GM06990 (cell line): ENCODE results near the gene PRKAG3.

ENCODE experiments used
- DNase-seq: peaks from one replicate; pipeline ENCODE4 v3.0.0-alpha.2; 2011; ENCODE audit not compliant: insufficient read length; ENCODE audit errors: extremely low read depth
- H3K27me3 ChIP-seq: replicated peaks from 2 replicates; pipeline ENCODE4 v1.6.0; 2011; ENCODE audit warnings: low read length; ENCODE audit not compliant: control insufficient read depth, insufficient read depth
- H3K36me3 ChIP-seq: 2 replicates; pipeline ENCODE4 v1.5.1; 2011; ENCODE audit warnings: low read length; ENCODE audit not compliant: control insufficient read depth, insufficient read depth
- H3K4me3 ChIP-seq: replicated peaks from 2 replicates; pipeline ENCODE4 v1.5.1; 2011; ENCODE audit warnings: low read depth, mild to moderate bottlenecking, control low read depth, low read length
- TF ChIP-seq, protein P1 (sequence below): IDR thresholded peaks from 2 replicates; pipeline ENCODE4 v1.5.1; 2011; ENCODE audit warnings: low read length, control low read depth, mild to moderate bottlenecking, inconsistent platforms; ENCODE audit not compliant: insufficient read depth, poor library complexity, severe bottlenecking

The PRKAG3 gene

DNA sequence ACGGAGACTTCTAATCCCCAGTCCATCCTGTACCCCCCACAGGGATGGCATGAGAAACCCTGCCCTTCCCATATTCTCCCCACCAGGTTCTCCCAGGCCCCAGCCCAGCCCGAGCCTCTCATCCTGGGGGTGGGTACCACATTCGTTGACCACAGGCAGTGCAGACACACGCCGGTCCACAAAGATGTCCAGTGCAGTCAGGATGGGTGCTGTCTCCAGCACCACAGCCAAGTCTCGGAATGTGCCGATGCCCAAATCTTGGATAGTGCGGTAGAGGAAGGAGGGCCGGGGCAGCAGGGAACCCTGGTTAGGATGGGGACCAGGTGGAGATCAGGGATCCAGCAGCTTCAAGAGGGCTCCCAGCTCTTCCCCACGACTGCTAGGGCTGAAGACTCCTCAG, 4.8 kb downstream of the PRKAG3 start:
- TF ChIP-seq, protein P1, sequence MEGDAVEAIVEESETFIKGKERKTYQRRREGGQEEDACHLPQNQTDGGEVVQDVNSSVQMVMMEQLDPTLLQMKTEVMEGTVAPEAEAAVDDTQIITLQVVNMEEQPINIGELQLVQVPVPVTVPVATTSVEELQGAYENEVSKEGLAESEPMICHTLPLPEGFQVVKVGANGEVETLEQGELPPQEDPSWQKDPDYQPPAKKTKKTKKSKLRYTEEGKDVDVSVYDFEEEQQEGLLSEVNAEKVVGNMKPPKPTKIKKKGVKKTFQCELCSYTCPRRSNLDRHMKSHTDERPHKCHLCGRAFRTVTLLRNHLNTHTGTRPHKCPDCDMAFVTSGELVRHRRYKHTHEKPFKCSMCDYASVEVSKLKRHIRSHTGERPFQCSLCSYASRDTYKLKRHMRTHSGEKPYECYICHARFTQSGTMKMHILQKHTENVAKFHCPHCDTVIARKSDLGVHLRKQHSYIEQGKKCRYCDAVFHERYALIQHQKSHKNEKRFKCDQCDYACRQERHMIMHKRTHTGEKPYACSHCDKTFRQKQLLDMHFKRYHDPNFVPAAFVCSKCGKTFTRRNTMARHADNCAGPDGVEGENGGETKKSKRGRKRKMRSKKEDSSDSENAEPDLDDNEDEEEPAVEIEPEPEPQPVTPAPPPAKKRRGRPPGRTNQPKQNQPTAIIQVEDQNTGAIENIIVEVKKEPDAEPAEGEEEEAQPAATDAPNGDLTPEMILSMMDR = no peak
- H3K36me3 ChIP-seq = no peaks in the 10 kb centered on the region
- H3K27me3 ChIP-seq = no peaks in the 10 kb centered on the region; the same call in 1 of the 2 replicates

DNA sequence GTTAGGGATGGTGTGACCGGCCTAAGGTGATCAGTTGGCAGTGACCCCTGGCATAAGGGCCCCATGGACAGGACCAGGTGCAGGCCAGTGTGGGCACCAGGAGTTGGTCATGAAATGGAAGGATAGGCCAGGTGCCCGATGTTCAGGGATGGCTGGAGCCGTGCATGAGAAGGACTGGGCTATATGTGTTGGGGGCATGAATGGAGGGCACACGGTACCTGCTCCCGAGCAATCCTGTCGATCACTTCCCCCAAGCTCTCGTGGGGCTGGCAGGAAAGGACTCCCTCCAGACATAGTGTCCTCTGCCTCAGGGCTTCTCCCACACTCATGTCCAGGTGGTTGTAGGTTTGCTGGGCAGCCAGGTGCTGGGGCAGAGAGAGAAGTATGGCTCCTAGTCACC, 7.6 kb downstream of the PRKAG3 start:
- TF ChIP-seq, protein P1 = no peak
- Histone ChIP-seq H3K36me3 (no peaks in the 10 kb centered on the region), H3K27me3 (no peaks in the 10 kb centered on the region; the same call in 1 of the 2 replicates), H3K4me3 (no peak overlapping the region)
- DNase-seq = no peak

More for the DNA sequence above, 4.8 kb downstream of the PRKAG3 start:
- no peak overlapping the region for H3K4me3 ChIP-seq
- DNase-seq = no peak

DNA sequence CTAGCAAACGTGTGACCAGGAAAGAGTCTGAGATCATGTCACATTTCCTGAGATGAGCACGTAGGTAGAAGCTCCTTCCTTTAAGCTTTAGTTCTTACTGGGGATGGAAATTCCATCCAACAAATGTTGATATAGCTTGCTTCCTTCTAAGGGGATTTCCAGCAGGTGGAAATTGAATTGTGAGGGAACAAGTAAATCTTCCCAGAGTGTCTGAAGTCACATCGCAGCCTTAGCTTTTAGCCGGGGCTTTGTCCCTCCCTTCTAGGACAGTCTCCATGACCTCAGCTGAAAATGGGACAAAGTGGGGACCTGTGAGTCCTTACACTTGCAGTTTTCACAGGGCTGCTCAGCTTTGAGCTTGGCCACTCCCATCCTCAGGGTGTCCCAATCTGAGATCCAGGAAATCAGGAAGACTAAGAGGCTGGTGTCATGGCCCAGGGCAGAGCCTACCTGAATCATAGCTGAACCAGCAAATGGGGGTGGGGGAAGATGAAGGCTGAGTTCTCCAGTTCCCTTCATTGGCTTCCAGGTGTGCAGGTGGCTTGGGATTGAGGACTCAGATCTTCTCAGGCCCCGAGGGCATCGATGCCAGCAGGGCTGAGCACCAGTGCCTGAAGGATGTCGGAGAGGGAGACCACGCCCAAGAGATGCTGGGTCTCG, 8.3 kb downstream of the PRKAG3 start:
- DNase-seq = no peak
- no peaks in the 10 kb centered on the region; the same call in 1 of the 2 replicates for H3K27me3 ChIP-seq
- TF ChIP-seq, protein P1 = no peak
- H3K4me3 ChIP-seq = no peak overlapping the region
- H3K36me3 ChIP-seq = no peaks in the 10 kb centered on the region

DNA sequence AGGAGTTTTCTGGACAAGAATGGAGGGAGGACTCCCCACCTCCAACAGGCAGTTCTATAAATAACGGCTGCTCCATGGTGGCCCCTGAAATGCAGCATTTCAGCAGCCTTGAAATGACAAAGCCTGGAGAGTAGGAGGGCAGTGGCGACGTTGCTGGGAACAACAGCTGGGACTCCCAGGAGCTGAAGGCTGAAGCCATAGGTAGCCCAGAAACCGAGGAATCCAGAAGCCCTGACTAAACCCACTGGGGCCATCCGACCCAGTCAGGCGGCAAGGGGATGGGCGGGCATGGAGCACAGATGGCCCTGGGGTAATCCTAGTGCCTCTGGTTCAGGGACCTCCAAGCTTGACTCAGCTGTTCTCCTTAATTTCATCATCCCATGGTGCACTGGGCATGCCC, 9.0 kb downstream of the PRKAG3 start:
- TF ChIP-seq, protein P1 = no peak
- H3K4me3 ChIP-seq = no peak overlapping the region
- no peaks in the 10 kb centered on the region for H3K36me3 ChIP-seq
- no peak for DNase-seq
- H3K27me3 ChIP-seq = no peaks in the 10 kb centered on the region

DNA sequence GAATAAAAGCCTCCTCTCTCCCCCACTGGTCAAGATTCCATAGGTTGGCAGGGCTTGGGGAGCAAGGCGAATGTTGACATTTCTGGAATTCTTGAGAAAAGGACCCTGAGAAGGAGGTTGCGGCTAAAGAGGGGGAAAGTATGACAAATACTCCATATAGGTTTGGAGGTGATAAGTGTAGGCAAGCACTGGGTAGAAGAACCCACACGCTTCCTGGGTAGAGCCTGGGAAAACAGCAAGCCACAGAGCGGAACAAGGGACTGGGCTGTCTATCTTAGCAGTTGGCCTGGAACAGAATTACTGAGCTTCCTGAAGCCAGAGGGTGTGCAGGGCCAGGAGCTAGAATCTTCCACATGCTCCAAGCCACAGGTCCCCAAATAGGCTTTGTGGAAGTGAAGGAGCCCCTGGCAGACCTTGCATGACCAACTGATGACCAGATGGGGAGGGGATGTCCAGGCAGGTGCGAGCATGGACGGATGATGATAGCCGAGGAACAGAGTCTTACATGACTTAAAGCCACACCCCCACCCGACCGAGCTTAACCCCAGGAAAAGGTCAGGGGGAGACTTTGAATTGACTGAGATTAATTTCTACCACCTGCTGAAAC, 9.9 kb downstream of the PRKAG3 start:
- no peaks in the 10 kb centered on the region for H3K36me3 ChIP-seq
- TF ChIP-seq, protein P1 = no peak
- no peak for DNase-seq
- H3K27me3 ChIP-seq = no peaks in the 10 kb centered on the region
- no peak overlapping the region for H3K4me3 ChIP-seq
